ENCODE measurements around the gene DAB1.

Gene DAB1

DNA sequence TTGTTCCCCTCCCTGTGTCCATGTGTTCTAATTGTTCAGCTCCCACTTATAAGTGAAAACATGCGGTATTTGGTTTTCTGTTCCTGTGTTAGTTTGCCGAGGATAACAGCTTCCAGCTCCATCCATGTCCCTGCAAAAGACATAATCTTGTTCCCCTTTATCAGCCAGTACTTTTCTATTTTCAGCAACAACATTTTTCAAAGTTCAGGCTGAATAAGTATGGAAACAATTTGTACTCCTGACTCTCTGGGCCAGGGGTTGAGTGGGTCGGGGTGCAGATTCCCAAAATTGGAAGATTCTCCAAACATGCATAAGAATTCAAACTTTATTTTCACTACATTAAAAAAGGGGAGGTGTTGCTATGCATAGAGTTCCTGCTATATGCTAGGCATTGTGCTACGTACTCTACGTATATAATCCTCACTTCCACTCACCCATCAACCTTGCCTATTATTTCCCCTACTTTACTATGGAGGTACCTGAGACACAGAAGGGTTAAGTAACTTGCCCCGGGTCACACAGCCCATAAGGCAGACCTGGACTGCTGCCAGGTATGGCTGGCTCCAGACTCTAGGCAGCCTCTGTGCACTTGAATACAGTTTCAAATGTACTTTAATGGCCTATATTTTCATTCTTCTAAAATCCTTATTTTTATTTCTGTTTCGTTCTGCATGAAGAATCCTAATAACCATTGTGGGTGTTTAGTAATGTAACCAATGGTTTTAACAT is 341.0 kb downstream of the DAB1 start:
- CTCF ChIA-PET: no interaction called here
- H3K36me3 ChIP-seq (ENCODE audit: control insufficient read depth in 2 of 2, insufficient read depth in 1 of 2, low read length in 2 of 2): no peaks in the 10 kb centered on the region
- no peak overlapping the region for H3K4me3 ChIP-seq (ENCODE audit: low read depth, low read length)
- no peak for TF ChIP-seq ZNF394 (tag by site-specific recombination; IDR thresholded peaks at IDR 0.05; ENCODE audit: borderline replicate concordance)
- no peak for TF ChIP-seq SETDB1 (IDR thresholded peaks at IDR 0.05; ENCODE audit: insufficient read length, low read length)
- TF ChIP-seq SCRT1 (tag by site-specific recombination; IDR thresholded peaks at IDR 0.05; ENCODE audit: borderline replicate concordance): no peak
- TF ChIP-seq HOXA7 (CRISPR knock-in tag; IDR thresholded peaks at IDR 0.05; ENCODE audit: borderline replicate concordance): no peak
- TF ChIP-seq, protein P1, sequence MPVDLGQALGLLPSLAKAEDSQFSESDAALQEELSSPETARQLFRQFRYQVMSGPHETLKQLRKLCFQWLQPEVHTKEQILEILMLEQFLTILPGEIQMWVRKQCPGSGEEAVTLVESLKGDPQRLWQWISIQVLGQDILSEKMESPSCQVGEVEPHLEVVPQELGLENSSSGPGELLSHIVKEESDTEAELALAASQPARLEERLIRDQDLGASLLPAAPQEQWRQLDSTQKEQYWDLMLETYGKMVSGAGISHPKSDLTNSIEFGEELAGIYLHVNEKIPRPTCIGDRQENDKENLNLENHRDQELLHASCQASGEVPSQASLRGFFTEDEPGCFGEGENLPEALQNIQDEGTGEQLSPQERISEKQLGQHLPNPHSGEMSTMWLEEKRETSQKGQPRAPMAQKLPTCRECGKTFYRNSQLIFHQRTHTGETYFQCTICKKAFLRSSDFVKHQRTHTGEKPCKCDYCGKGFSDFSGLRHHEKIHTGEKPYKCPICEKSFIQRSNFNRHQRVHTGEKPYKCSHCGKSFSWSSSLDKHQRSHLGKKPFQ (tag by site-specific recombination; IDR thresholded peaks at IDR 0.05): no peak
- TF ChIP-seq ZNF221 (tag by site-specific recombination; IDR thresholded peaks at IDR 0.05; ENCODE audit: borderline replicate concordance): no peak
- no peak for TF ChIP-seq OSR2 (tag by site-specific recombination; IDR thresholded peaks at IDR 0.05)
- TF ChIP-seq ZEB2 (tag by site-specific recombination; IDR thresholded peaks at IDR 0.05): no peak
- TF ChIP-seq CTCF (tag by site-specific recombination; IDR thresholded peaks at IDR 0.05): no peak
- H3K9me3 ChIP-seq (ENCODE audit: control insufficient read depth, insufficient read depth, low read depth, low read length): no peaks in the 10 kb centered on the region
- no peaks in the 10 kb centered on the region for H3K4me1 ChIP-seq (ENCODE audit: control insufficient read depth, insufficient read depth, low read length)
- H3K27ac ChIP-seq (ENCODE audit: extremely low read depth, low read depth, low read length): no peak overlapping the region
- POLR2A ChIA-PET: no interaction called here

GRCh38 chr1:57079454-57080157 is 344.3 kb downstream of the DAB1 start:
- Histone ChIP-seq H3K4me3 (ENCODE audit: low read depth, low read length) (no peak overlapping the region), H3K9me3 (ENCODE audit: control insufficient read depth, insufficient read depth, low read depth, low read length) (no peaks in the 10 kb centered on the region), H3K27ac (ENCODE audit: extremely low read depth, low read depth, low read length) (no peak overlapping the region), H3K36me3 (ENCODE audit: control insufficient read depth in 2 of 2, insufficient read depth in 1 of 2, low read length in 2 of 2) (no peaks in the 10 kb centered on the region), H3K4me1 (ENCODE audit: control insufficient read depth, insufficient read depth, low read length) (no peaks in the 10 kb centered on the region)
- POLR2A ChIA-PET: no interaction called here
- TF ChIP-seq GLIS1 (tag by site-specific recombination; IDR thresholded peaks at IDR 0.05): no peak
- no peak for TF ChIP-seq HOXC10 (CRISPR knock-in tag; IDR thresholded peaks at IDR 0.05)
- TF ChIP-seq ZNF174 (tag by site-specific recombination; IDR thresholded peaks at IDR 0.05): no peak
- no peak for TF ChIP-seq ZBTB44 (tag by site-specific recombination; IDR thresholded peaks at IDR 0.05)
- TF ChIP-seq ZBTB21 (tag by site-specific recombination; IDR thresholded peaks at IDR 0.05): no peak
- TF ChIP-seq ZNF2 (tag by site-specific recombination; IDR thresholded peaks at IDR 0.05): no peak
- TF ChIP-seq ZNF280D (tag by site-specific recombination; IDR thresholded peaks at IDR 0.05): no peak
- no peak for TF ChIP-seq ZNF654 (tag by site-specific recombination; IDR thresholded peaks at IDR 0.05; ENCODE audit: low read depth)
- no peak for TF ChIP-seq ZNF768 (tag by site-specific recombination; IDR thresholded peaks at IDR 0.05)
- TF ChIP-seq ZNF600 (tag by site-specific recombination; IDR thresholded peaks at IDR 0.05): no peak
- TF ChIP-seq CTCF (tag by site-specific recombination; IDR thresholded peaks at IDR 0.05): no peak
- no peak for TF ChIP-seq ZNF610 (tag by site-specific recombination; IDR thresholded peaks at IDR 0.05; ENCODE audit: borderline replicate concordance)
- CTCF ChIA-PET: interaction anchor here (0.6 to 0.8 kb wide), 2 partner anchors 18 to 27 kb away, joined by 3 to 4 read pairs; no protein-coding TSS in a partner anchor
